Lung microvascular endothelial cell (primary cell): ENCODE measurements around the gene MATR3. TPM values are rescaled to one million over a fixed set of nuclear protein-coding genes. Genes with fewer than 3 reads are reported as not detected.
A peak's percentile ranks its signal among the peaks of the same experiment; 100 is the strongest.
"Not testable (repeated sequence)": the region's sequence is repeated elsewhere in the genome, so short reads cannot be mapped to it uniquely, and the experiment has no call there.

Source experiments
- DNase-seq, 2 donors: peaks; one replicate each; pipeline versions ENCODE4 v3.0.0 to v3.0.0-alpha.2; 2010; ENCODE audit warnings: low read depth in 2 of 2
- total RNA-seq: library from RNA; depleted of rRNA; stranded (reverse); fragments of >200 nt; gene quantifications from 2 replicates; pipeline ENCODE4 v1.2.1, GENCODE V29; 2014

Gene MATR3
- total RNA-seq, 1 donor from 2014 or later: 163 TPM

- DNase-seq: no peak
Measured at GRCh38 chr5:139297439-139298133, 4.0 kb downstream of the MATR3 start.

DNA sequence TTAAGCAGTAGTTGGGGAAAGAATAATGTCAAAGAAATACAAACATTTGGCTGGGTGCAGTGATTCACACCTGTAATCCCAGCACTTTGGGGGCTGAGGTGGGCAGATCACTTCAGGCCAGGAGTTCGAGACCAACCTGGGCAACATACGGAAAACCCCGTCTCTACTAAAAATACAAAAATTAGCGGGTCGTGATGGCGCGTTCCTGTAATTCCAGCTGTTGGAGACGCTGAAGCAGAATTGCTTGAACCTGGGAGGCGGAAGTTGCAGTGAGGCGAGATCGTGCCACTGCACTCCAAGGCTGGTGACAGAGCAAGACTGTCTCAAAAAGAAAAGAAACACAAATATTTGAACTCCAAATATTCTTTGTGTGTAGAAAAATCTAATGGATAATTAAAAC, 4.7 kb downstream of the MATR3 start:
- no peak for DNase-seq

DNA sequence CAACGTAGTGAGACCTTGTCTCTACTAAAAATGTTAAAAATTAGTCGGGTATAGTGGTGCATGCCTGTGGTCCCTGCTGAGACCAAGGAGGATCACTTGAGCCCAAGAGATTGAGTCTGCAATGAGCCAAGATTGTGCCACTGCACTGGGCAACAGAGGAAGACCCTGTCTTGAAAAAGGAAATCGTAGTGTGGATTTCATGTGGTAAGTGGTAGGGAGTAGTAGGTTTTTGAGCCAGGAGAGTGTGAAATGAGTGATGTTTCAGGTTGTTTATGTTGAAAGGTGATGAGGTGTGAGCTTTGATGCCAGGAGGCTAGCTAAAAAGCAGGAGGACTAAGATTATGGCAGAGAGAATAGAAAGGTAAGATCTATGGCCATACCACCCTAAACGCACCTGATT, 5.9 kb downstream of the MATR3 start:
- no peak for DNase-seq

- DNase-seq: no peak
Measured at GRCh38 chr5:139301808-139302499, 8.4 kb downstream of the MATR3 start.

DNA sequence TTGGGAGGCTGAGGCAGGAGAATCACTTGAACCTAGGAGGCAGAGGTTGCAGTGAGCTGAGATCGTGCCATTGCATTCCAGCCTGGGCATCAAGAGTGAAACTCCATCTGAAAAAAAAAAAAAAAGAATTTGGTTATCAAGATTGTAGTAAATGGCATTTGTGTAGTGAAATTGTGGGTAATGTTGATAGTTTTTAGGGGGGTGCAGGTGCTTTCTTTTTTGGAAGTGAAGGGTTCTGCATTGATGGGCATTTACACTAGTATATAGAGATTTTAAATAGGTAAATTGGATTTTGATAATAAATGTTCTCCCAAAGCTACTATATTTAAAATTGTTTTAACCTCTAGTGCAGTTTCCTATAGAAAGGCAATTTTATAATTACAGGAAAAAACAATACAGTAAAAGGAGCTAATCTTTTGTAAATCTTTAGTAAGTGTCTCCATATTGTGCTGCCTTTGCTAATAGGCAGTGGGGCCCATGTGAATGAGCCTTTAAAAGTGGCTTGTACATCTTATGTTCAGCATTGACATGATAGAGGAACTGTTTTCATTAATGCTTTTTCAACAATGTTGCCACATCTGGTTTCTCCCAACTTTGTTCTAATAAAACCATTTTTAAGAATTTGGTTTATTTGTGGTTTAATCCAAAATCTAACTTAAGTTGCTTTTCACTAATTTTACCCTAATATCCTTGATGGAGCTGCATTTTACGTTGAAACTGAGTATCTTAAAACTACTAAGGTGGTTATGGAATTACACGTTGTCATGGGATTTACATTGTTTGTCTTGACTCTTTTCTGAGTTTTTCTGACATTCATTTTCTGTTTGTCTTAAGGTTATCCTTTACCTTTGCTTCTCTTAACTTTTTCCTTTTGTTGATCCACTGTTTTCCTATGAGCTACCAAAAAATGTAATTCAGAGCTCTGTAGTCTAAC, 11.1 kb downstream of the MATR3 start:
- DNase-seq: no peak

DNA sequence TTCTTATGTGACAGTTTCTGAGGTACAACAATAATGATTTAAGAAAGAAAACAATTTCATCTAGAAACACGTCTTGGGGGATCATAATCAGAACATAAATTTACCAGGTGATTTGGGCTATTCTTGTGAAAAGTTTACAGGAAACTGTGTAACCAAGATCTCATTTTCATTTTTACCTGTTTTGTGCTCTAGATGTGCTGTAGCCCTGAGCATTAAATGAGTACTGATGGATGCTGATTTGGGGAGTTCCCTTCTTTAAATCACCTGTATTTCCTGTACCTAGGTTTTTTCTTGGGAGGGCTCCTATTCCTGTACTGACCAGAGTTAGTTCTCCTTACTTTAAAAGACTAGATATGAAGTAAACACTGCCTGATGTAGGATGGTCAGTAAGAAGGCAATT, 12.7 kb downstream of the MATR3 start:
- DNase-seq: no peak

GRCh38 chr5:139306628-139307379, 13.3 kb downstream of the MATR3 start:
- DNase-seq: no peak

DNA sequence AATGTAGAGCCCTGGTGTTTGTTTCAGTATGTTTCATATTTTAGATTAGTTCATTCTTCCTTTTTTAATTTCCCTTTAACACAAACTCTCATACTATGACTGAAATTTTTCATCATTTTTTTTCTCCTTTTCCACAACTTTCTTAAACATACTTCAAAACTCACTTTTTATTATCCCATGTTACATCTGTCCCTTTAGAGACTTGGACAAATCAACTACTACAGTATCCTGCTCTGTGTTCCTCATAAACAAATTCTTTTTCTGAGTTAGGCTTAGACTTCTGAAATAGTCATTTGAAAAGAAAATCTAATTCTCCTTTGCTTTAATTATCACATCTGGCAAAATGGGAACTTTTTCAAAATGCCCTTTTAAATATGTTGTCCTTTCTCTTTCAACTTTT, 15.3 kb downstream of the MATR3 start:
- DNase-seq: no peak

GRCh38 chr5:139310715-139311186, 17.2 kb downstream of the MATR3 start:
- DNase-seq: peak in 1 of 2 donors; percentile 4

DNA sequence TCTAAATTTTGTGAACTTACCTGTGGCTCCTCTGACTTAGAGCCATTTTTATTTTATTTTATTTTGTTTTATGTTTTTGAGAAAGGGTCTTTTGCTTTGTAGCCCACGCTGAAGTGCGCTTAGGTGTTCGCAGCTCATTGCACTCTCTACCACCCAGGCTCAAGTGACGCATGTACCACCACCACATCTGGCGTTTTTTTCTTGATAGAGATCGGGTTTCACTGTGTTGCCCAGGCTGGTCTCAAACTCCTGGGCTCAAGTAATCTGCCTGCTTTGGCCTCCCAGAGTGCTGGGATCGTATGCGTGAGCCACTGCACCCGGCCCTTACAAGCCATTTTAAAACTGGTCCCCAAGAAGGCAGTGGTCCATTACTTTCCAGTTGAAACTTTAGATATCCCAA, 18.5 kb downstream of the MATR3 start:
- no peak for DNase-seq

DNA sequence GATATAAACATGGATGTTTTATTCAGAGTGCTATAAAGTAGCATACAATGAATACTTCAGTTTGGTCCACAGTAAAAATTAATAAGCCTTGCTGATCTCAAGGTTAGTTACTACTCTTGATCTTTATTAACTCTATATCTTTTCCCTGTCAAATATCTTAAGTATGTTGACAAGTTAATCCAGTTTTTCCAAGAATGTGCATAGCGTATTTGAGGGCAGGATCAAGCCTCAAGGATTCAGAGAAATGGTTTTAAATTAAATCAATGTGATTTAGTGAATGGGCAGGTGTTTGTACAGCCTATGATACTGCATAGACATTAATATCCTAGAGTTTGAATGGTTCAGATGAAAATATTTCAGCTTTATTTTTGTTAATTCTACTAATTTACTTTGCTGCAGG, 20.7 kb downstream of the MATR3 start:
- DNase-seq: no peak

GRCh38 chr5:139315056-139315615, 21.6 kb downstream of the MATR3 start:
- DNase-seq: no peak

GRCh38 chr5:139335811-139336210, 42.3 kb downstream of the MATR3 start:
- no peak for DNase-seq

DNA sequence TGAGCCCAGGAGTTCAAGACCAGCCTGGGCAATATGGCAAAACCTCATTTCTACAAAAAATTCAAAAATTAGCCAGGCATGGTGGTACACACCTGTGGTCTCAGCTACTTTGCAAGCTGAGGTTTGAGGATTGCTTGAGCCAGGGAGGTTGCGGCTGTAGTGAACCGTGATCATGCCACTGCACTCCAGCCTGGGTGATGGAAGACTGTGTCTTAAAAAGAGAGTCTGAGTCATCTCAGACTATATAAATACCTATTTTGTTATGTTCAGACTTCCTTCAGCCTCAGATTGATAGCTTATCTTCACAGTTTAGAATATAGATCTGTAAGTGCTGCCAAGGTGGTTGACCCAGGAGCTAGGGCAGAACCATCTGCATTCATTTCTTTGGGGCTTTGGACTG, 46.5 kb downstream of the MATR3 start:
- peak in 1 of 2 donors; percentile 6 for DNase-seq

DNA sequence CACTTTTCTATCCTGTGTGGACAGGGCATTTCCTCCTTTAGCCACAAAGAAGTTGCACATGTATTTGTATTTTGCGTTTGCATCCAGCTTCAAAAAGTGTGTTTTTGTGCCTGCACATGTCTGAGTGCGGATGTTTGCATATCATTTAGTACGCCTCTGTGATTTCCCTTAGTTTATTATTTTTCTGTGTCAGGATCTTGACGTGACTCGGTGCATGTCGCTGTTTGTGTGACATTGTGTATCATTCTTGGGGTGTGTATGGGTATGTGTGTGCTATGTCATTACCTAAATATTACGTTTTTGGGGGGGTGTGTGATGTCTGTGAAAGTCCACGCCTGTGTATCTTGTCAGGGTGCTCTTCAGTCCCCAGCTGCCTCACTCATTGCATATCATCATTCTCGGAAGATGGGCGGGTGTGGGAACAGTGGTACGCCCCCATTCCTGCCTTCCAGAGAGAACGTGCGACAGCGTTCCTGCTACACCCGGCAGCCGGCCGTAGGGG, 47.7 kb downstream of the MATR3 start:
- DNase-seq: peak in 1 of 2 donors; percentile 7

DNA sequence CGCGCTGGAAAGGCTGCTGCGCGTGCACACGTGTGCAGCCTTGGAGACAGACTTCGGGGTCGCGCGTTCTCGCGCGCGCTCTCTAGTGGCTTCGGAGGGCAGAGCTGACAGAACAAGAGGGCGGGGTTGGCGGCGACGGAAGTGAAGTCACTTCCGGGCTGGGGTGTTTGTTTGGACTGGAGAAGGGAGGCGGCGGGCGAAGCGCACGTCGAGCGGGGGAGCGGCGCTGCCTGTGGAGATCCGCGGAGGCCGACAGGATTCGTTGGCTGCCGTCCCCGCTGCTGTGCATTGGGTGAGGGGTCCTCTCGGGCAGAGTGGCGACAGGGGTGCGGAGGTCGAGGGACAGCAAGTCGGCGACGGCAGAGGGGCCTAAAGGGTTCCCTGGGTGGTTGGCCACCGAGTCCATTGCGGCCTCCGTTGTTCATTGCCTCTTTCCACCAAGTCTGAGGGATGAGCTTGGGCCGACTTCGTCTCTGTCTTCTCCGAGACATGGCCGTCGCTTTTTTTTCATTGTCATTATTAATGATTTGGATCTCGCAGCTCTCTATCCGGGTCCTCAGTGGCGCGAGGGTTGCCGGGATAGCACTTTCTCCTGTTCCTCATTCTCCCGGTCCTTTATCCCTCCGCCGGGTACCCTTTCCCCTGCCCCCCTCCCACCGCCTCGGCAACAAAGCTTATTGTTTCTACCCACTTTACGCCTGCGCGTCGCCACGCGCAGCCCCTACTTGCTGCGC, 48.3 kb downstream of the MATR3 start, which contains the start of gene PAIP2:
PAIP2 (plus strand) TSS at position 166 of the 734 bp plus-strand sequence. CDS start 21,931 bp downstream, outside the sequence.
- DNase-seq: peak; percentile 99

DNA sequence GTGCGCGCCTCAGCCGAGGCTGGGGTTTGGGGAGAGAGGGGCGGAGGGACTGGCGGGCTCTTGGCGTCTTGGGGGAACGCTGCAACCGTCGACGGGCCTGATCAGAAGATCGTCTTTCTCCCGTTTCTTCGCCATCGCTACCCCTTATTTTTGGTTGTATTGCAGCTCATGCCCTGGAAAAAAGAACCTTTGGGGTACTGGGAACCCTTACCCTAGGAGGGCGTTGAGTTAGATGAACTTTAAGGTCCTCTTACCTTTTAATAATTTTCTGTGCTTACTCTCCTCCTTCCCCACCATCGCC, 48.8 kb downstream of the MATR3 start:
- DNase-seq: no peak

DNA sequence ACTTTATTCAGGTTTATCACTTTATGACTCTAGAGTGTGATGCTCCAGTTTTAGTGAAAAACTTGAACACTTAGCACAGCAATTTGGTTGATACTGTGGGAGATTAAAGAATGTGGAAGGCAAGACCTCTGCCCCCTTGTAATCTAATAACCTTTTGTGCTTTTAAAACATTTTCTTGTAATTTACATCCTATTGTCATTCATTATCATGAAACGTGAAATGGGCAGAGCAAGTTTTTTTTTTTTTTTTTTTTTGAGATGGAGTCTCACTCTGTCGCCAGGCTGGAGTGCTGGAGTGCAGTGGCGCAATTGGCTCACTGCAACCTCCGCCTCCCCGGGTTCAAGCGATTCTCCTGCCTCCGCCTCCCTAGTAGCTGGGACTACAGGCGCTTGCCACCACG, 49.9 kb downstream of the MATR3 start:
- DNase-seq: no peak

DNA sequence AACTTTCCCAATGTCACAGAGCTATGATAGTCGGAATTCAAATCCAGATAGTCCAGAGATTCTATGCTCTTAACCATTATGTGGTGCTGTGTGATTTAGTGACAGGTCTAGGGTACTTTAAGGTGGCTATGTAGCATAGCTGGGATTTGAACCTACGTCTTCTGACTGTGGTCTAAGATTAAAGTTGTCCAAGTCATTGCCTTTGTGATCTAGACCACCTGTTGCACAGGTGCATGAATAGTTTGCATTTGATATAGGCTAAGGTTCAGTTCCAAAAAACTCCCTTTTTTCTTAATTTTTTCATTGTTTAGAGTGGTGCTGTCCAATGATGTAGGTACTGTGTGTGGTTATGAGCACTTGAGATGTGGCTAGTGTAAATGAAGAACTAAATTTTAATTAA, 50.6 kb downstream of the MATR3 start:
- DNase-seq: no peak

DNA sequence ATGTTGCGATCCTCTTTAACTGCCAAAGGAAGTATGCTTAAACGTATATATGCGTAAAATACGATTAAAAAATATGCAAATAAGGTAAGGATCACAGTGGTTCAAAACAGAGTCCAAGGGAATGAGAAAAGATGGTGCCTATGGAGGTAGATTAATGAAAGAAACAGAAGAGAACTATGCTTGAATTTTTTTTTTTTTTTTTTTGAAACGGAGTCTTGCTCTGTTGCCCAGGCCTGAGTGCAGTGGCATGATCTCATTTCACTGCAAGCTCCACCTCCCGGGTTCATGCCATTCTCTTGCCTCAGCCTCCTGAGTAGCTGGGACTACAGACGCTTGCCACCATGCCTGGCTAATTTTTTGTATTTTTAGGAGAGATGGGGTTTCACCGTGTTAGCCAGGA, 51.9 kb downstream of the MATR3 start:
- DNase-seq: not testable (repeated sequence)
